K562 (cell line): ENCODE data around the gene ZNF557. TPM values are rescaled to one million over a fixed set of nuclear protein-coding genes. Genes with fewer than 3 reads are reported as not detected.

Source experiments
- ATAC-seq: fragments of 200-7000 bp; cut with Tn5 transposase; 3 replicates; pipeline ENCODE4 v1.9.1; 2020; ENCODE audit warnings: moderate library complexity
- BruUV-seq: library from RNA; stranded (reverse); fragments of 400-500 nt; replicated peaks from 2 replicates; lab custom pipeline; 2021; lab: Mats Ljungman, UMichigan
- CTCF ChIA-PET: fragments of 300-600 bp; formaldehyde crosslinking; extraction: SDS; loops from one replicate; lab custom pipeline; 2021; ENCODE audit warnings: low intra/inter-chr PET ratio; lab: Yijun Ruan, JAX
- POLR2A ChIA-PET: fragments of 300-600, 350-650 bp; sonication (Branson Sonifier 250); formaldehyde crosslinking; extraction: SDS; loops from one replicate; lab custom pipeline; 2021; ENCODE audit warnings: antibody characterized with exemption, inconsistent platforms; lab: Yijun Ruan, JAX
- DNase-seq, 4 experiments: peaks; one replicate each; pipeline versions ENCODE4 v3.0.0 to v3.0.0-alpha.2; 2011 to 2018; ENCODE audit warnings: low spot score in 3 of 4, mixed read lengths in 3 of 4; ENCODE audit errors: extremely low read depth in 1 of 4
- FAIRE-seq: peaks from 2 replicates; lab custom pipeline; 2011; peaks lifted over from hg19 to GRCh38; lab: Jason Lieb, UNC
- H2AFZ ChIP-seq: 2 replicates; pipeline ENCODE4 v1.6.0; 2011; ENCODE audit warnings: low read depth, low read length, control low read depth, inconsistent platforms
- H3K27ac ChIP-seq: fragments of 200-600 bp; 3 replicates; pipeline ENCODE4 v1.8.0; 2011; ENCODE audit warnings: low read depth, mild to moderate bottlenecking, control low read depth, inconsistent platforms, low read length, moderate library complexity, mixed read lengths; ENCODE audit errors: extremely low read depth
- H3K27me3 ChIP-seq, 2 experiments: fragments of 300-600 bp in 1 of 2; 2 replicates in 1 of 2; 3 replicates in 1 of 2; pipeline versions ENCODE4 v1.6.0 to v1.8.0; 2011; ENCODE audit warnings: inconsistent platforms in 2 of 2, low read length in 2 of 2, mild to moderate bottlenecking in 1 of 2, mixed read lengths in 1 of 2, moderate library complexity in 1 of 2; ENCODE audit not compliant: control insufficient read depth in 2 of 2, insufficient read depth in 2 of 2
- H3K36me3 ChIP-seq: fragments of 300-600 bp; 3 replicates; pipeline ENCODE4 v1.8.0; 2011; ENCODE audit warnings: mild to moderate bottlenecking, low read length, inconsistent platforms; ENCODE audit not compliant: control insufficient read depth, insufficient read depth
- H3K4me1 ChIP-seq, 2 experiments: fragments of 200-600 bp in 1 of 2; replicated peaks in 1 of 2; 2 replicates in 1 of 2; 3 replicates in 1 of 2; pipeline versions ENCODE4 v1.5.1 to v1.8.0; 2011; ENCODE audit warnings: inconsistent platforms in 2 of 2, low read length in 2 of 2, mild to moderate bottlenecking in 1 of 2, mixed read lengths in 1 of 2, moderate library complexity in 1 of 2; ENCODE audit not compliant: control insufficient read depth in 2 of 2, insufficient read depth in 2 of 2
- H3K4me2 ChIP-seq: 2 replicates; pipeline ENCODE4 v1.6.1; 2011; ENCODE audit warnings: low read length, control low read depth, inconsistent platforms, mixed read lengths; ENCODE audit not compliant: insufficient read depth
- H3K4me3 ChIP-seq: fragments of 200-600 bp; sonication (generic), shearing (Covaris generic); 2 replicates; pipeline ENCODE4 v1.5.1; 2016; ENCODE audit warnings: control low read depth, inconsistent platforms
- H3K79me2 ChIP-seq: fragments of 200-600 bp; 3 replicates; pipeline ENCODE4 v1.8.0; 2011; ENCODE audit warnings: low read length, inconsistent platforms; ENCODE audit not compliant: control insufficient read depth, insufficient read depth
- H3K9ac ChIP-seq, 2 experiments: 2 replicates each; pipeline versions ENCODE4 v1.6.0 to v1.6.1; 2011; ENCODE audit warnings: low read depth in 2 of 2, low read length in 2 of 2, control low read depth in 1 of 2, inconsistent platforms in 1 of 2, mild to moderate bottlenecking in 1 of 2, mixed read lengths in 1 of 2; ENCODE audit not compliant: insufficient read depth in 1 of 2
- H3K9me1 ChIP-seq: one replicate; pipeline ENCODE4 v1.6.0; 2011; ENCODE audit warnings: inconsistent platforms, mild to moderate bottlenecking, low read length, moderate library complexity; ENCODE audit not compliant: control insufficient read depth, insufficient read depth
- H3K9me3 ChIP-seq: replicated peaks from 2 replicates; pipeline ENCODE4 v1.5.1; 2011; ENCODE audit warnings: low read depth, low read length, inconsistent platforms; ENCODE audit not compliant: control insufficient read depth, insufficient read depth
- H4K20me1 ChIP-seq: replicated peaks from 2 replicates; pipeline ENCODE4 v1.6.1; 2011; ENCODE audit warnings: low read length, inconsistent platforms, mixed read lengths; ENCODE audit not compliant: control insufficient read depth, insufficient read depth
- KHSRP ChIP-seq: fragments of 450-650 bp; IDR thresholded peaks from 2 replicates; pipeline ENCODE4 v1.6.1; 2017
- MAFF ChIP-seq: IDR thresholded peaks from 2 replicates; pipeline ENCODE4 v1.6.1; 2012; ENCODE audit warnings: low read length, improper control_type of control experiment
- MAFG ChIP-seq: fragments of 450-650 bp; conservative IDR thresholded peaks from 2 replicates; pipeline ENCODE4 v1.6.1; 2016; ENCODE audit warnings: missing genetic modification characterization, missing compliant biosample characterization
- MAFK ChIP-seq: IDR thresholded peaks from 2 replicates; pipeline ENCODE4 v1.6.1; 2011; ENCODE audit warnings: low read length, improper control_type of control experiment
- ZBTB1 ChIP-seq: sonication (generic); formaldehyde crosslinking; IDR thresholded peaks from 2 replicates; pipeline ENCODE4 v1.8.1; 2023; ENCODE audit warnings: missing genetic modification reagents, low read depth, mild to moderate bottlenecking, borderline replicate concordance
- ZHX1 ChIP-seq: fragments of 150-350 bp; conservative IDR thresholded peaks from 2 replicates; pipeline ENCODE4 v1.6.1; 2014; ENCODE audit warnings: low read length
- ZNF316 ChIP-seq: fragments of 450-650 bp; IDR thresholded peaks from 2 replicates; pipeline ENCODE4 v1.6.1; 2016
- WGBS: fragments of 100-300 bp; shearing (Covaris generic); methylation state at CpG from one replicate; pipeline ENCODE4 v1.1.6; 2016; ENCODE audit warnings: low coverage, mixed read lengths; ENCODE audit not compliant: insufficient coverage; ENCODE audit errors: missing lambda C conversion rate; 5-methylcytosine and 5-hydroxymethylcytosine counted together
- in situ Hi-C: fragments of 300-500 bp; cut with MboI; formaldehyde crosslinking; loops from 4 replicates; pipeline ENCODE4 v1.15.0; 2018; ENCODE audit warnings: inconsistent platforms, mixed read lengths
- intact Hi-C: fragments of 100-400 bp; cut with micrococcal nuclease; formaldehyde crosslinking; loops from 2 replicates; pipeline ENCODE4 v1.14.2; 2022
- polyA plus RNA-seq, 8 experiments: library from polyadenylated mRNA; depleted of rRNA in 4 of 8; stranded (reverse) in 5 of 8; unstranded in 3 of 8; fragments of >200 nt; fragmentation: Nextera tagmentation in 2 of 8; fragmentation: Illumina TruSeq in 1 of 8; extraction: Ambion mirVana in 2 of 8; extraction: Trizol in 1 of 8; gene quantifications; 2 replicates each; pipeline versions ENCODE4 v1.2.1 to v1.2.3, GENCODE V29; 2011 to 2014; ENCODE audit warnings: inconsistent platforms in 1 of 8, missing spikeins in 1 of 8
- total RNA-seq, 7 experiments: library from RNA; depleted of rRNA in 6 of 7; stranded (reverse); fragments of >200 nt in 6 of 7; fragmentation: Illumina TruSeq in 2 of 7; extraction: Trizol in 2 of 7; gene quantifications; 2 replicates each; pipeline versions ENCODE4 v1.2.1 to v1.2.3, GENCODE V29; 2011 to 2021; ENCODE audit warnings: low replicate concordance in 1 of 7

Gene ZNF557
- total and polyA plus RNA-seq, 9 of the 15 experiments (the other 6 are each of a cell fraction or from before 2014, with no cell fraction given), result 2.2 to 6.6 (median 4.4) TPM

DNA sequence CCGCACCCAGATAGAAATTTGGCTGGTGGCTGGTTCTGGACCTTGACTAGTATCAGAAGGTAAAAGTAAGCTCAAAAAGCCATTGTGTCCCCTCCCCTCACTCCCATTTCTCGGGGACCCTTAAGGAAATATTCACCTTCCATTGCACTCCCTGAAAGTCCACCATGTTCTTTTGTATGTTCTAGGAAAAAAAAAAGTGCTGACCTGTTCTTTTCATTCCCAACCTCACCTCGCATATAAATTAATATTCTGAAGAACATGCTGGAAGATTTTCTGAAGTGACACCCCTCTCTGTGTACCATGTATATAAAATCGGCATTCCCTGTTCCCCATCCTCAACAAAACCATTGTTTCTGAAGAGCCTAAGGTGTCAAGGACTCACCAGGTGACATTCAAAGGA lies 43.2 kb downstream of the ZNF557 start:
- peak; percentile 15; the same call in 1 of the 2 replicates for TF ChIP-seq MAFG (tag)
- no peak for TF ChIP-seq KHSRP
- peak; percentile 53 for TF ChIP-seq MAFF
- TF ChIP-seq ZBTB1 (CRISPR knock-in tag), result no peak
- TF ChIP-seq MAFK, result peak; percentile 37; the same call in 1 of the 2 replicates
- no peak for TF ChIP-seq ZHX1
- peak; percentile 50; the same call in 1 of the 2 replicates for TF ChIP-seq ZNF316
- DNase-seq, result no peak
- BruUV-seq, result no TSS peak
- CTCF ChIA-PET, result no interaction called here
- H3K27ac ChIP-seq, result no peak overlapping the region
- no peaks in the 10 kb centered on the region for H3K36me3 ChIP-seq
- H3K27me3 ChIP-seq, result peaks cover 27 to 50% of the 10 kb centered on the region in 2 experiments; a peak in 4 of 5 replicates
- in situ Hi-C loops (no loop called here), intact Hi-C loops (no loop called here)
- H4K20me1 ChIP-seq, result no peaks in the 10 kb centered on the region
- H3K9me3 ChIP-seq, result no peaks in the 10 kb centered on the region
- H3K9ac ChIP-seq, result no peak overlapping the region
- H3K4me1 ChIP-seq, result no peaks in the 10 kb centered on the region
- no peaks in the 10 kb centered on the region for H3K79me2 ChIP-seq
- POLR2A ChIA-PET, result no interaction called here
- no peak overlapping the region for H3K4me2 ChIP-seq
- no peak overlapping the region for H2AFZ ChIP-seq
- ATAC-seq, result no peak
- WGBS, result 0% methylated on average over 4 of the region's 4 CpGs
- H3K4me3 ChIP-seq, result no peak overlapping the region
- FAIRE-seq, result no peak
- H3K9me1 ChIP-seq, result no peaks in the 10 kb centered on the region
